Body of pancreas (tissue), 4 donors: ENCODE measurements around the gene COG3.

Experiments used
- CTCF ChIP-seq, 7 experiments: fragments of 450-650 bp in 4 of 7; fragments of 200-600 bp in 3 of 7; sonication (generic) in 3 of 7; IDR thresholded peaks; one replicate each; pipeline ENCODE4 v1.5.1; 2016 to 2019; ENCODE audit warnings: antibody characterized with exemption in 7 of 7
- POLR2A ChIP-seq, 3 donors: fragments of 450-650 bp; IDR thresholded peaks; one replicate each; pipeline ENCODE4 v1.6.1; 2016; ENCODE audit warnings: antibody characterized with exemption in 3 of 3, mild to moderate bottlenecking in 2 of 3

DNA sequence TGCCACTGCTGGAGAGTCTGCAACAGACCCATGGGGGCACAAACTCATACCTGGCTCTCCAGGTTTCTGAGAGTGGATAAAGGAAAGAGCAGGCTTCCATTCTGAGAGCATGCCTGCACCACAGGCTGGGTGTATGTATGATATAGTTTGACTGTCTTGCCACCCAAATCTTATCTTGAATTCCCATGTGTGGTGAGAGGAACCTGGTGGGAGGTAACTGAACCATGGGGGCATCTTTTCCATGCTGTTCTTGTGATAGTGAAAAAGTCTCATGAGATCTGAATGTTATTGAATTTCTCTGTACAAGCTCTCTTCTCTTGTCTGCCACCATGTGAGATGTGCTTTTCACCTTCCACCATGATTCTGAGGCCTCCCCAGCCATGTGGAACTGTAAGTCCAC lies 100.6 kb downstream of the COG3 start:
- no peak for TF ChIP-seq CTCF (IDR thresholded peaks at IDR 0.05)
- TF ChIP-seq POLR2A (IDR thresholded peaks at IDR 0.05), result no peak
